HG03159 (cell line): ENCODE measurements around the gene LTB4R2.
"Not testable (repeated sequence)": the region's sequence is repeated elsewhere in the genome, so short reads cannot be mapped to it uniquely, and the experiment has no call there.

Experiments used
- ATAC-seq: cut with Tn5 transposase; IDR thresholded peaks from one replicate; pipeline ENCODE4 v1.9.1; 2021; ENCODE audit warnings: mild to moderate bottlenecking, moderate library complexity; ENCODE audit not compliant: unreplicated experiment

The LTB4R2 gene

DNA sequence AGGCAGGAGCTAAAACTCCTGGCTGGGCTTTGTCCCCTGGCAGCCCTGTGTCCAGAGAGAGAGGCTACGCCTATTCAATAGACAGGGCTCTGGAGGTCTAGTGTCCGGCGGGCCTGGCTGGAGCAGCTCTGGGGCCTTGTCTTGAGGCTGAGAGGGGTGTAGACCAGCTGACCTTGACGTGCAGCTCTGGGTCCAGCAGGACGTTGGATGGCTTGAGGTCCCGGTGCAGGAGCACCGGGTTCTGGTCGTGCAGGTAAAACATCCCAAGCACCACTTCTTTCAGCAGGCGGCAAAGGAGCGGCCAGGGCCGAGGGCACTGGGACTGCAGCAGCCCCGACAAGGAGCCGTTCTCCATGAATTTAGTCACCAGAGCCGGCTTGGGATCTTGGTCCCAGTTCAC, 28.9 kb downstream of the LTB4R2 start:
- no peak for ATAC-seq

DNA sequence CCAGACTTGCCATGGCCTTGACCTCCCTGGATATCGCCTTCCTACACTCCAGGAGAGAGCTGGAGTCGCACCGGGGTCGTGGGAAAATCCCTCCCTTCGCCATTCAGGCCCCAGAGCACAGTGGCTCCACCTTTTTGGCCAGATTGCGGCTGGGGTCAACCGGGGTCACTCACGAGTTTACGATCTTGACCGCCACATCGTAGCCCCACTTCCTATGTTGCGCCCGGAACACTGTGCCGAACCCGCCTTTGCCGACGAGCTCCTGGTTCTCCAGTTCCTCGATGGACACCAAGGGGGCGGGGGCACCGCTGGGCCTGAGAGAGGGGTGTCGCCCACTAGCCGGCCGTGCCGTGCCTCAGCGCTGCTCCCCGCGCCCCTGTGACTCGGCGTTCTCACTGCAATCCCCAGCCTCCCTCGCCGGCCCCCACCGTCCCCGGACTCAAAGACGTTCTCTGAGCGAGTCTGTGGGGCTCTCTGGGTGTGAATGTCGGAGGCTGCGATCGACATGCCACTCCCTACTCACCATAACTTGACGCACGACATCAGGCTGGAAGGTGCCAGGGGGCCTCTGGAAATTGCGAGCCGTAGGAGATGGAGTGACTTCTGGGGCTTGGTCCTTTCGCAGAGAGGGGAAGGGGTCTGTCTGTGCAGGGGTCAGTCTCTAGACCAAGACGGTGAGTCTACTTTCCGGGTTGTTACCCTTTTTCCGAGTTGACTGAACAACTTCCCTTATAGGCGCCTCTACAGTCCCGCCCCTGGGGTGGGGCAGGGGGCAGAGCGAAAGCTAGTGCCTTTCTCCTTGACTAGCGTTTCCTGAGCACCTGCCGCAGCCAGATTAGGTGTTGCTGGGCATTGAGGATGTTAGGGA, 29.6 kb downstream of the LTB4R2 start, which contains the start of gene RIPK3:
TSS of gene RIPK3 (minus strand) at position 708 of the 868 bp plus-strand sequence. CDS start at position 543, 165 bp downstream.
- ATAC-seq: peak; percentile 81

DNA sequence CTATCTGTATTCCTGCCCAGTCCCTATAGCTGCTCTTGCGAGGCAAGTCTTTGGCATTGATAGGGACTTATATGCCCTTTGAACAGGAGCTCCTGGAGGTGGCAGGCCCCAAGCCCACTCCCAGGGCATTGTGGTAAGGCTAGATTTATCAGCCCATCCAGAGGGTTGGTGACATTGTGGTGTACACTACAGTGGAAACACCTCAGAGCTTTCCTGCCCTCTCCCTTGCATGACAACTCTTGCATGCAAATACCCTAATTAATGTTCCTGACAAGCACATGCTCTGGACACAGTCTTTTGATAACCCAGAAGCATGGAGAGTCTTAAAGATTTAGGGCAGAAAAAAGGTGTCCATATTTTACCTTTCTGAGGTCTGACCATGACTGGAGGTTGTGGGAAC, 30.7 kb downstream of the LTB4R2 start:
- no peak for ATAC-seq

DNA sequence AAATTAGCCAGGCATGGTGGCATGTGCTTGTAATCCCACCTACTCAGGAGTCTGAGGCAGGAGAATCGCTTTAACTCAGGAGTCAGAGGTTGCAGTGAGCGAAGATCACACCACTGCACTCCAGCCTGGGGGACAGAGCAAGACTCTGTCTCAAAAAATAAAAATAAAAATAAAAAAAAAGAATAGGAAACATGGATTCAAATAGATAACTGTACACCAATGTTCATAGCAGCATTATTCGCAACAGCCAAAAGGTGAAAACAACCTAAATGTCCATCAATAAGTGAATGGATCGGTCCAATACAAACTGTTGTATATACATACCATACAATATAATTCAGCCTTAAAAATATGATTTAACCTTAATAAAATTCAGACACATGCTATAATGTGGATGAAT, 32.9 kb downstream of the LTB4R2 start:
- no peak for ATAC-seq

DNA sequence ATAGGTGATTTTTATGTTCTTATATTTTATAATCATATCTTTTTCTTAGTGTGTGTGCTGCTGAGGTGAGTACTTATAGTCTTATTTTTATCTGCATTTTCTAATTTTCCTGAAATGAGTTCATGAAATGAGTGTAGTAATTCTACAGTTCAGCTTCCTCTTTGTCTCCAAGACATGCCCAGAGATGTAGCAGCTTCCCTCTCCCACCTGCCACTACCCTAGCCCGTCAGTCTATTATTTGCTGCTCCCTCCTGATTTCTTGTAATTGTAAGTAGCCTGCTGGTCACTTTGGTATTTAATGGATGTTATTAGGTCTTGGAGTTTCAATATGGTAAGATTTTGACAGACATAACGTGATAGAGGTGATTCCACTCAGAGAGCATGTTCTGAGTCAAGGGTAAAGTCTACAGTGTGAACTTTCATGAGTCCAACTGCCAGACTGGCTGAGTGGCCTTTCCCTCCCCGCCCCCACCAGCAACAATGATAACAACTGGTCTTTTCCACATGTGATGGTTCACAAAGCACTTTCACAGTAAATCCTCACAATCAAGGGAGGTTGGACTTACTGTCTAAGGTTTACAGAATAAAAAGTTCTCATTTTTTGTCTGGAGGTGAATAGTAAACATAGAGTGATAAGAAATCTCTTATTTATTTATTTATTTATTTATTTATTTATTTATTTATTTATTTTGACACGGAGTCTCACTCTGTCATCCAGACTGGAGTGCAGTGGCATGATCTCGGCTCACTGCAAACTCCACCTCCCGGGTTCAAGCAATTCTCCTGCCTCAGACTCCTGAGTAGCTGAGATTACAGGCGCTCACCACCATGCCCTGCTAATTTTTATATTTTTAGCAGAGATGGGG, 34.1 kb downstream of the LTB4R2 start:
- ATAC-seq: no peak

DNA sequence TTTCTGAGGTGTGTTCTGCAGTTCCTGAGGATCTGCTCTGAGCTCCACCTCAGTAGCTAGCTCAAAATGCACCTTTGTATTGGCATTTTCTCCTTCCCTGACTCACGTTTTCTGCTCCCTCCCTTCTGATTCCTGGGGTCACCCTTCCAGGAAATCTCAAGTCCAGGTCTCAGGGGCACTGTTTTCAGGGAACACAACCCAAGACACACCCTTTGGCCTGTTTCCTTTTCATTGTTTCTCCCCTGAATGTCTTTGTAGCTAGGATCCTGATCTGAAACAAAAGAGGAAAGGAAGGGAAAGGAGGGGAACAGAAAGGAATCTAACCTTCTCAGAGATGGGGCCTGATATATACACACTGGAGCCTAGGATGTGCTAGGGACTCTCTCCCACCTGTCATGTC, 37.2 kb downstream of the LTB4R2 start:
- ATAC-seq: no peak

DNA sequence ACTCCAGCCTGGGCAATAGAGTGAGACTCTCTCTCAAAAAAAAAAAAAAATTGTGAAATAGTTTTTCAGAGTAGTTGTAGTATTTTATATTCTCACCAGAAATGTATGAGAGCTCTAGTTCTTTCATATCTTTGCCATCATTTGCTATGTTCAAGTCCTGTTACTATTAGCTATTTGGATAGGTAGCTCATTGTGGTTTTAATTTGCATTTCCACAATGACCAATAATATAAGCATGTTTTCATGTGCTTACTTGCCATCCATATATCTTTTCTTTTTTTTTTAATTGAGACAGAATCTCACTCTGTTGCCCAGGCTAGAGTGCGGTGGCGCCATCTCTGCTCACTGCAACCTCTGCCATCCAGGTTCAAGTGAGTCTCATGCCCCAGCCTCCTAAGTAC, 38.2 kb downstream of the LTB4R2 start:
- ATAC-seq: no peak

DNA sequence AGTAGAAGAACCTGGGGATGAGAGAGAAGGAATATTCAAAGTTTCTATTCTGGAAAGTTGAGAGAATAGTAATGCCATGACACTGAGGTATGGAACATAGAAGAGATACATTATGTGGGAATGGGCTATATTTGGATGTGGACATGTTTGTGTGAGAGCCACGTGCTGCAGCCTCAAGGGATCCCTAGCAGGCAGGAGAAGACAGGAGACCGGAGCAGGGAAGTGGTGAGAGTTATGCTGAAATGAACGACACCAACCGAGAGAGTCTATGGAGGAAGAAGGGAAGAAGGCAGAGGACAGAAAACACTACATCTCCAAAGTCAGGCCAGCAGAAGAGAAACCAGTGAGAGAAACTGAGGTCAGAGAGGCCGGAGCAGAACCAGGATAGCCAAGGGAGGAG, 39.8 kb downstream of the LTB4R2 start:
- ATAC-seq: no peak

DNA sequence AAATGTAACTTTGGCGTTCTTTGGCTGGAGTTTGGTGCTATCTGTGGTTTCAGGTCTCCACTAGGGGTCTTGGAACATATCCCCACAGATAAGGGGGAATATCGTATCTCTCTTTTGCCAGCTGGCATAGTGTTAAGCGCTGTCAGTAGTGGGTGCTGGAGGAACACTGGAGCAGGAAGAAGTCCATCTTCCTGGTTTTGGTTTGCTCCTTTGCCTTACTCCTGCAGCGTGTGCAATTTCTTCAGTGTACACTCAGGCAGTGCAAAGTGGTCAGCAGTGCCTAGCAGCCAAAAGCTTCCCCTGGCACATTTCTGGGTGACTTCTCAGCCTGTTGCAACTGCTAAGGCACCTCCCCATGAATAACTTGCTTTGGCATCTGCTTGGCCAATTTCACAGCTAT, 41.6 kb downstream of the LTB4R2 start:
- no peak for ATAC-seq

DNA sequence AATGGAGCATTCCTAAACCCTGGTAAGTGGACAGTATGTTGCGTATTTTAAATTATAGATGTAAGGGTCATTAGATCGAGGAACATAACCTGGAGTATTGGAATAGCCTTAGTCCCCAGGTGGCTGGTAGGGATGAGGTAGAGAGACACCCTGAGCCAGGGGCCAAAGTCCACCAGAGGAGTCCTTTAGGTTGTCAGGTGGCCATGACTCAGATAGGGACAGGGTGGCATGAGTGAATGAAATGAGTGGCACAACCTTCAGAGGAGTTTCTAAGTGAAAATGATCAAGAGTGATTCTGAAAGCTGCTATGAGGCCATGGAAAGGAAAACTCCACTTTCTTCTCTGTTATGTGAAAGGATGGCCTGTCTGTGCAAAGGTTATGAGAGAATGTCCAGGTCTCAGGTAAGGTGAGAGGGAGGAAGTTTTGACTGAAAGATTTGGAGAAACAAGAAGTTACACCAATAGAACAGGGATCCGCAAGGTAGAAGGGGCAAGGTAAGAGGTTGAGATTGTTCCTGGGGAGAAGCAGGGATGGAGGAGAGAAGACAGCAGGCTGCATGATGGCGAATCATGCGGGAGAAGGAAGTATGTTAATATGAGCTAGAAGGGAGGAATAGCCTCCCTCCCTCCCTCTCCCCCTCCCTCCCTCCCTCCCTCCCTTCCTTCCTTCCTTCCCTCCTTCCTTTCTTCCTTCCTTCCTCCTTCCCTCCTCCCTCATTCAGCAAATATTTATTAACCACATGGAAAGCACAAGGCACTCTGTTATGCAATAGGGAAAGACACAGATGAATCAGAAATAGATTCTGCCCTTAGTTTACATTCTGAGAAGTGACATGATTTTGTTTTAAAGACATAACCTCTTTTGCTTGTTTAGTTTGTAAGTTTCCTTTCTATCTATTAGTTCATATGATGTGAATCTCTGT, 43.9 kb downstream of the LTB4R2 start:
- ATAC-seq: no peak

DNA sequence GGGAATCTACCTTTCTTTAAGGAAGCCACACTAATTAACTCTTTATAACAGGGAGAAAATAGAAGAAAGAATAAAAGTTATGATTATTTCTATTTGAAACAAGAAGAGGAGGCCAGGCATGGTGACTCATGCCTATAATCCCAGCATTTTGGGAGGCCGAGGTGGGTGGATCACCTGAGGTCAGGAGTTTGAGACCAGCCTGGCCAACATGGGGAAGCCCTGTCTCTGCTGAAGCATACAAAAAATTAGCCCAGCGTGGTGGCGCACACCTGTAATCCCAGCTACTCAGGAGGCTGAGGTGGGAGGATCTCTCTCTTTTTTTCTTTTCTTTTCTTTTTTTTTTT, 44.5 kb downstream of the LTB4R2 start:
- ATAC-seq: not testable (repeated sequence)

DNA sequence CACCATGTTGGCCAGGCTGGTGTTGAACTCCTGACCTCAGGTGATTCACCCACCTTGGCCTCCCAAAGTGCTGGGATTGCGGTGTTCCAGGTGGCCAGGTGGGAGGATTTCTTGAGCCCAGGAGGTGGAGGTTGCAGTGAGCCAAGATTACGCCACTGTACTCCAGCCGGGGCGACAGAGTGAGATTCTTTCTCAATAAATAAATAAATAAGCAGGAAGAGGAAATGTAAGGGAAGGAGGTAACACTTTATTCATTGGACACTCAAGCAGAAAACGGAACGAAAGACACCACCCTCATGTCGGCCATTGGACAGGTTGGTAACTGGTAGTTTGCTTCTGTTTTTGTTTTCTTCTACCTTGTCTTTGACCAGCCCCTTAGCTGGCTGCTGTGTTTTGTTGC, 45.1 kb downstream of the LTB4R2 start:
- no peak for ATAC-seq

DNA sequence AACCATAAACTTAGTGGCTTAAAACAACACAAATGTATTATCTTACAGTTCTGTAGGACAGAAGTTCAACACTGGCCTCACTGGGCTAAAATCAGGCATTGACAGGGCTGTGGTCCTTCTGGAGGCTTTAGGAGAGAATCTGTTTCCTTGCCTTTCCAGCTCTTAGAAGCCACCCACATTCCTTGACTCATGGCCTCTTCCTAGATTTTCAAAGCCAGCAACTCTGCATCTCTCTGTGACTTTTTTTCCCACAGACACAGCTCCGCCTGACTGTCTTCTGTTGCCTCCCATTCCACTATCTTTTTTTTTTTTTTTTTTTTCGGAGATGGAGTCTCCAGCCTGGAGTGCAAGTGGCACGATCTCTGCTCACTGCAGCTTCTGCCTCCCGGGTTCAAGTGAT, 46.3 kb downstream of the LTB4R2 start:
- ATAC-seq: no peak

DNA sequence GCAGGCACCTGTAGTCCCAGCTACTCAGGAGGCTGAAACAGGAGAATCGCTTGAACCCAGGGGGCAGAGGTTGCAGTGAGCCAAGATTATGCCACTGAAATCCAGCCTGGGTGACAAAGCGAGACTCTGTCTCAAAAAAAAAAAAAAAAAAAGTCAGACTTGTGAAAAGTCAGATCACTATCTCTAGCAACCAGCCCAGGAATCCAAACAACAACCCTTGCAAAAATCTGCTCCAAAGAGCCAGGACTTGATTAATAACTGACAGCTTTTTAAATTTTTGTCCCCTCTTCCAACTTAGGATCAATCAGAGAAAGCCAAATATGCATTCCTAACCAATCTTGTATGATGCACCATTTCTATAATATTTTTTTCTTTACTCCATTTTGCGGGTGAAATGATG, 50.3 kb downstream of the LTB4R2 start:
- ATAC-seq: no peak

DNA sequence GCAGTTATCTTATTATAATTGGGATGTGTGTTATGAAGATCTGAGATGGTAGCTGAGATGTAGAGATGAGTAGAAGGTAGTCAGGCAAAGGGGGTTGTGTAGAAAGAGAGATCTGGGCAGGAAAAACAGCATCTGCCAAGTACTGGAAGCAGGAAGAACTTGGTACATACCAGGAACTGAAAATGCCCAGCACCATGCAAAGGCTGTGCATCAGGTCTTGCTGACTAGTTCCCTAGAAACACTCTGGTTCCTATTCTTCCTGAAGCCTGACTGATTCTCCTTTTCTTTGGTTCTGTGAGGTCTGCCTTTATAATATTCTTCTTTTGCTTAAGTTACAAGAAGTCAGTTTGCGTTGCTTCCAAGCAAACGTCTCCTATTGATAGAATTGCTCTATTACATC, 51.4 kb downstream of the LTB4R2 start:
- ATAC-seq: no peak
